ENCODE results near the gene PJVK. TPM values are rescaled to one million over a fixed set of nuclear protein-coding genes. Genes with fewer than 3 reads are reported as not detected.

PJVK gene
- total and polyA plus RNA-seq, 10 of the 15 experiments (the other 5 are each of a cell fraction or from before 2014, with no cell fraction given): 1.8 to 6.8 (median 3.2) TPM

DNA sequence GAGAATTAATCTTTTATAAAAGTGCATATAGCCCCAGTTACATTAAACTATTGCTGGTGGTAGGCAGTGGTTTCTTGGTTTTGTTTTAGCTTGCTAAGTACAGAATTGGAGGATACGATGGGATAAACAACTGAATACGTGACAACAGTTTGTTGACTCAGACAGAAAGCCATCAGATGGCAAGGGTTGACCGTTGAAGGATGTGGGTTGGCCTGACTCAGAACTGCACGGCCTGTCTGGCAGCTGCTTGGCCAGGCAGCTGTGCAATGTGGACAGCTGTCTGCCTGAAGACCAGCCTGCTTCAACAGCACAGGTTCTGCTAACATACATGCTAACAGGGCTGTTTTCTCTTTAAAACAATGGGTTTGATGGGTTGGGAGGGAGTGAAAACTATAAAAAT lies 46.8 kb upstream of the PJVK start (continued):
- no peak for TF ChIP-seq ELK1 (IDR thresholded peaks at IDR 0.05; ENCODE audit: low read depth, low read length)
- no peak for TF ChIP-seq NFYB (IDR thresholded peaks at IDR 0.05; ENCODE audit: insufficient read depth, low read depth, low read length)
- no peak for TF ChIP-seq HDAC2 (IDR thresholded peaks at IDR 0.05)
- peak; percentile 100 for TF ChIP-seq TCF12 (IDR thresholded peaks at IDR 0.05; ENCODE audit: low read depth, low read length)
- peak; percentile 90 for TF ChIP-seq BCL3 (IDR thresholded peaks at IDR 0.05; ENCODE audit: borderline replicate concordance, insufficient read depth, low read depth, low read length, poor library complexity, severe bottlenecking)
- peak; percentile 75 for TF ChIP-seq BMI1 (IDR thresholded peaks at IDR 0.05; ENCODE audit: borderline replicate concordance)
- peak; percentile 80; the same call in 1 of the 2 replicates for TF ChIP-seq BACH1 (IDR thresholded peaks at IDR 0.05; ENCODE audit: borderline replicate concordance)
- TF ChIP-seq FOXM1 (IDR thresholded peaks at IDR 0.05; ENCODE audit: low read depth, low read length): peak; percentile 99
- TF ChIP-seq, protein P1, sequence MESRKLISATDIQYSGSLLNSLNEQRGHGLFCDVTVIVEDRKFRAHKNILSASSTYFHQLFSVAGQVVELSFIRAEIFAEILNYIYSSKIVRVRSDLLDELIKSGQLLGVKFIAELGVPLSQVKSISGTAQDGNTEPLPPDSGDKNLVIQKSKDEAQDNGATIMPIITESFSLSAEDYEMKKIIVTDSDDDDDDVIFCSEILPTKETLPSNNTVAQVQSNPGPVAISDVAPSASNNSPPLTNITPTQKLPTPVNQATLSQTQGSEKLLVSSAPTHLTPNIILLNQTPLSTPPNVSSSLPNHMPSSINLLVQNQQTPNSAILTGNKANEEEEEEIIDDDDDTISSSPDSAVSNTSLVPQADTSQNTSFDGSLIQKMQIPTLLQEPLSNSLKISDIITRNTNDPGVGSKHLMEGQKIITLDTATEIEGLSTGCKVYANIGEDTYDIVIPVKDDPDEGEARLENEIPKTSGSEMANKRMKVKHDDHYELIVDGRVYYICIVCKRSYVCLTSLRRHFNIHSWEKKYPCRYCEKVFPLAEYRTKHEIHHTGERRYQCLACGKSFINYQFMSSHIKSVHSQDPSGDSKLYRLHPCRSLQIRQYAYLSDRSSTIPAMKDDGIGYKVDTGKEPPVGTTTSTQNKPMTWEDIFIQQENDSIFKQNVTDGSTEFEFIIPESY (IDR thresholded peaks at IDR 0.05): no peak
- TF ChIP-seq IKZF2 (IDR thresholded peaks at IDR 0.05): peak; percentile 82 to 88
- TF ChIP-seq PAX5 (IDR thresholded peaks at IDR 0.05; ENCODE audit: borderline replicate concordance, low read depth, low read length): peak; percentile 99
- TF ChIP-seq EED (IDR thresholded peaks at IDR 0.05; ENCODE audit: low read depth): peak; percentile 79
- peak; percentile 60 for TF ChIP-seq MEF2B (IDR thresholded peaks at IDR 0.05; ENCODE audit: partially characterized antibody, poor library complexity, severe bottlenecking)
- peak; percentile 78 for TF ChIP-seq PKNOX1 (IDR thresholded peaks at IDR 0.05)
- peak; percentile 99 to 100 for TF ChIP-seq EP300 (IDR thresholded peaks at IDR 0.05; ENCODE audit: borderline replicate concordance in 1 of 2, control insufficient read depth in 1 of 2, low read depth in 2 of 2, low read length in 2 of 2)
- TF ChIP-seq ETV6 (conservative IDR thresholded peaks at IDR 0.05 in 1 of 2, IDR thresholded peaks at IDR 0.05 in 1 of 2; ENCODE audit: borderline replicate concordance in 1 of 2, low read depth in 1 of 2): peak in 1 of 2 experiments; percentile 85; a peak in 2 of 4 replicates
- TF ChIP-seq CBX5 (IDR thresholded peaks at IDR 0.05; ENCODE audit: low read depth): peak; percentile 86; the same call in 1 of the 2 replicates
- TF ChIP-seq MTA2 (IDR thresholded peaks at IDR 0.05; ENCODE audit: low read depth): peak; percentile 88
- peak in 1 of 2 experiments; percentile 93; a peak in 1 of 4 replicates for TF ChIP-seq CEBPB (IDR thresholded peaks at IDR 0.05; ENCODE audit: borderline replicate concordance in 1 of 2, low read depth in 2 of 2, low read length in 2 of 2)
- no peak for TF ChIP-seq ZNF207 (IDR thresholded peaks at IDR 0.05; ENCODE audit: borderline replicate concordance)
- TF ChIP-seq IRF3 (IDR thresholded peaks at IDR 0.05): no peak
- peak; percentile 78 for TF ChIP-seq MEF2A (IDR thresholded peaks at IDR 0.05; ENCODE audit: insufficient read depth, low read depth, low read length)
